Measurements from ENCODE around the gene DPPA3. TPM values are rescaled to one million over a fixed set of nuclear protein-coding genes. Genes with fewer than 3 reads are reported as not detected.
A peak's percentile ranks its signal among the peaks of the same experiment; 100 is the strongest.

DPPA3 gene
- total RNA-seq, 6 donors from 2014 or later = not detected

DNA sequence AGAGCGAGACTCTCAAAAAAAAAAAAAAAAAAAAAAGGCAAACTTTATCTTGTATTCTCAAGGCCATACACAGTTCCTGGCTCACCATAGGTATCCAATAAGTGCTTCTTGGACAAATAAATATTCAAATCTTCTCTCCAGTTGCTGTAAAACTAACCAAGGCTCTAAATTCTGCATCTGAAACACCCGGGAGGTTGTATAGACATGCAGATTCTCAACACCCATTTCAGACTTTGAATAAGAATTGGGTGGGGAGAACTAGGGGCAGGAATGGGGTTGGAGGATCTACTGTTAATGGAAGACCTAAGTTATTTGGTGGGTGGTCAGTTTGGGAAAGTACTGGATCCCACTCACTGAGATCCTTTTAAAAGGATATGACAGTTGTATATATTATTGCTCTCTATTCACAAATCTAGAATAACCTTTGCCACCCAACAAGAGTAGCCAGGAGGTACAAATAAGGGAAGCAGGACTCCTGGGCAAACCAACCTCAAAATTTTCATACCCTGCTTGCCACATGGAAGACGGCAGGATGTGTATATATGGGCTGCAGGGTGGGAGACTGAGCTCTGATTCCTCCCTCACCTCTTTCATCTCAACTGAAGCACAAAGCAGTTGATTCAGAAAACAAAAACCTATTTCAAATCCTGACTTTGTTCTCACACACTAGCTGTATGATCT, 16.5 kb upstream of the DPPA3 start:
- WGBS, 2 donors = 65 to 66% methylated on average over 3 of the region's 3 CpGs
- TF ChIP-seq POLR2A (IDR thresholded peaks at IDR 0.05) = no peak
- no peak for TF ChIP-seq EP300 (IDR thresholded peaks at IDR 0.05)
- TF ChIP-seq, protein P1, sequence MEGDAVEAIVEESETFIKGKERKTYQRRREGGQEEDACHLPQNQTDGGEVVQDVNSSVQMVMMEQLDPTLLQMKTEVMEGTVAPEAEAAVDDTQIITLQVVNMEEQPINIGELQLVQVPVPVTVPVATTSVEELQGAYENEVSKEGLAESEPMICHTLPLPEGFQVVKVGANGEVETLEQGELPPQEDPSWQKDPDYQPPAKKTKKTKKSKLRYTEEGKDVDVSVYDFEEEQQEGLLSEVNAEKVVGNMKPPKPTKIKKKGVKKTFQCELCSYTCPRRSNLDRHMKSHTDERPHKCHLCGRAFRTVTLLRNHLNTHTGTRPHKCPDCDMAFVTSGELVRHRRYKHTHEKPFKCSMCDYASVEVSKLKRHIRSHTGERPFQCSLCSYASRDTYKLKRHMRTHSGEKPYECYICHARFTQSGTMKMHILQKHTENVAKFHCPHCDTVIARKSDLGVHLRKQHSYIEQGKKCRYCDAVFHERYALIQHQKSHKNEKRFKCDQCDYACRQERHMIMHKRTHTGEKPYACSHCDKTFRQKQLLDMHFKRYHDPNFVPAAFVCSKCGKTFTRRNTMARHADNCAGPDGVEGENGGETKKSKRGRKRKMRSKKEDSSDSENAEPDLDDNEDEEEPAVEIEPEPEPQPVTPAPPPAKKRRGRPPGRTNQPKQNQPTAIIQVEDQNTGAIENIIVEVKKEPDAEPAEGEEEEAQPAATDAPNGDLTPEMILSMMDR (IDR thresholded peaks at IDR 0.05) = no peak
- TF ChIP-seq POLR2AphosphoS5 (IDR thresholded peaks at IDR 0.05) = no peak
- H3K27me3 ChIP-seq = no peaks in the 10 kb centered on the region
- H3K4me1 ChIP-seq = peaks cover 0 to 12% (median 6%) of the 10 kb centered on the region in 4 donors
- H3K27ac ChIP-seq = no peak overlapping the region
- no peak overlapping the region for H3K4me3 ChIP-seq
- H3K36me3 ChIP-seq = no peaks in the 10 kb centered on the region
- no peaks in the 10 kb centered on the region for H3K9me3 ChIP-seq
- DNase-seq (no peak), ATAC-seq (ENCODE audit: low FRiP score in 2 of 2) (no peak)

DNA sequence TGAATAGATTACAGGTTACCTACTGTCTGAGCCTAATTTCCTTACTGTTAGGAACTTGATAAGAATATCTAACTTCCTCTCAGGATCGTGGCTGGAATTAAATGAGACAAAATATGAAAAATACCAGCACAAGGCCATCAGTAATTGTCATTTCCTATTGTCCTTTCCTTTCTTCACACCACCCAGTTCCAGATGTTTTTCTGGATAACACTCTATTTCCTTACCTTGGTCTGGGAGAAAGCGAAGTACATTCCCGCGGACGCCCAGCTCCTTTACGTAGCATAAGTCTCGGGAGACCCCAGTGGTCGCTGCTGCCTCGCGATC, 16.0 kb upstream of the DPPA3 start:
- ATAC-seq (ENCODE audit: low FRiP score in 2 of 2) = no peak
- H3K27ac ChIP-seq = no peak overlapping the region
- H3K4me1 ChIP-seq = peaks cover 0 to 12% (median 6%) of the 10 kb centered on the region in 4 donors
- H3K27me3 ChIP-seq = no peaks in the 10 kb centered on the region
- peak overlapping the region in 1 of 4 donors; percentile 10 for H3K4me3 ChIP-seq
- WGBS, 2 donors = 14 to 19% methylated on average over 10 of the region's 10 CpGs
- no peaks in the 10 kb centered on the region for H3K9me3 ChIP-seq
- DNase-seq = no peak
- TF ChIP-seq POLR2AphosphoS5 (IDR thresholded peaks at IDR 0.05) (no peak), POLR2A (IDR thresholded peaks at IDR 0.05) (no peak), EP300 (IDR thresholded peaks at IDR 0.05) (no peak)
- TF ChIP-seq, protein P1 (IDR thresholded peaks at IDR 0.05) = no peak
- H3K36me3 ChIP-seq = no peaks in the 10 kb centered on the region

DNA sequence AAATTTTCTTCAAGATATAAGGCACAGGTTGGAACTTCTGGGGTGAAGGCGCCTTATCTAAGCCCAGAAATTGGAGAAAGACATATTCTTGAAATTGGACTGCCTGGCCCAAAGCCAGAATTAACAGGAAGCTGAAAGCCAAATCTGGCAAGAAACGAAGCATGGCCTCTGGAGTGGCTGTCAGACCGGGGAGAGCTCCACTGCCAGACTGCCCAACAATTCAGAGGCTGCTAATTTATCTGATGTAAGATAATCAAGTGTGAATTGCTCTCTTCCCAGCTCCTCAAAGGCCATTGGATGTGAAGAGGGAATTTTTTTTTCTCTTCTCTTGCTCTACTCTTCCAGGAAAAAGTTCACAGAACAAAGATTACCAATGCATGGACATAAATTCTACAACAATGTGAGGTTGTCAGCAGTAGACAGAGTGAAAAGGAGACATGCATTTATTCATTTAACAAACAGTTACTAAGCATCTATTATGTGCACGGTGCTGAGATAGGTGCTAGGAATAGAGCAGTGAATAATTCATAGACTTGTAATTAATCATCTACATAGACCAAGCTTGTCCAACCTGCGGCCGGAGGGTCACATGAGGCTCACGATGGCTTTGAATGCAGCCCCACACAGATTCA, 15.6 kb upstream of the DPPA3 start, which contains the start of gene GDF3:
GDF3 (minus strand) TSS at position 210 of the 632 bp plus-strand sequence; CDS start at position 163, 47 bp downstream.
- no peak for TF ChIP-seq POLR2A (IDR thresholded peaks at IDR 0.05)
- TF ChIP-seq POLR2AphosphoS5 (IDR thresholded peaks at IDR 0.05) = no peak
- TF ChIP-seq, protein P1 (IDR thresholded peaks at IDR 0.05) = no peak
- no peak for TF ChIP-seq EP300 (IDR thresholded peaks at IDR 0.05)
- Histone ChIP-seq H3K9me3 (no peaks in the 10 kb centered on the region), H3K27me3 (no peaks in the 10 kb centered on the region), H3K4me3 (peak within 1 kb of the TSS in 1 of 4 donors; percentile 10), H3K36me3 (no peaks in the 10 kb centered on the region), H3K4me1 (peaks cover 0 to 12% (median 6%) of the 10 kb centered on the region in 4 donors), H3K27ac (no peak within 1 kb of the TSS)
- DNase-seq (peak in 1 of 2 donors; percentile 25), ATAC-seq (ENCODE audit: low FRiP score in 2 of 2) (no peak)
- 26 to 31% methylated on average over 7 of the region's 7 CpGs for WGBS, 2 donors

- H3K9me3 ChIP-seq = no peaks in the 10 kb centered on the region
- no peak overlapping the region for H3K27ac ChIP-seq
- no peaks in the 10 kb centered on the region for H3K27me3 ChIP-seq
- H3K4me3 ChIP-seq = no peak overlapping the region
- WGBS, 2 donors = 87 to 90% methylated on average over 26 to 29 of the region's 29 CpGs
- H3K36me3 ChIP-seq = no peaks in the 10 kb centered on the region
- H3K4me1 ChIP-seq = no peaks in the 10 kb centered on the region
- peak in 1 of 2 donors; percentile 11 for ATAC-seq (ENCODE audit: low FRiP score in 2 of 2)
- TF ChIP-seq, protein P1 (IDR thresholded peaks at IDR 0.05) = no peak
- no peak for TF ChIP-seq POLR2A (IDR thresholded peaks at IDR 0.05)
- TF ChIP-seq EP300 (IDR thresholded peaks at IDR 0.05) = no peak
- TF ChIP-seq POLR2AphosphoS5 (IDR thresholded peaks at IDR 0.05) = no peak
- peak in 1 of 2 donors; percentile 74 for DNase-seq
These were observed 5.4 kb upstream of the DPPA3 start for GRCh38 chr12:7705846-7706245.

All from upper lobe of left lung (tissue), 6 donors.